Glutamatergic neuron (in vitro differentiated cells): ENCODE results near the gene ARHGDIA. TPM values are rescaled to one million over a fixed set of nuclear protein-coding genes. Genes with fewer than 3 reads are reported as not detected.

ENCODE experiments used
- DNase-seq: peaks from one replicate; pipeline ENCODE4 v3.0.0; 2022
- H3K27ac Mint-ChIP-seq: one replicate; pipeline ENCODE4 v1.8.0; 2020; ENCODE audit warnings: mild to moderate bottlenecking, mixed read lengths, inconsistent platforms; ENCODE audit not compliant: unreplicated experiment
- H3K27me3 Mint-ChIP-seq: one replicate; pipeline ENCODE4 v1.8.0; 2020; ENCODE audit warnings: mild to moderate bottlenecking, moderate library complexity, mixed read lengths, inconsistent platforms; ENCODE audit not compliant: unreplicated experiment
- H3K36me3 Mint-ChIP-seq: one replicate; pipeline ENCODE4 v1.8.0; 2020; ENCODE audit warnings: mild to moderate bottlenecking, mixed read lengths, inconsistent platforms; ENCODE audit not compliant: unreplicated experiment
- H3K4me1 Mint-ChIP-seq: one replicate; pipeline ENCODE4 v1.8.0; 2020; ENCODE audit warnings: mild to moderate bottlenecking, low read depth, mixed read lengths, inconsistent platforms; ENCODE audit not compliant: unreplicated experiment
- H3K4me3 Mint-ChIP-seq: one replicate; pipeline ENCODE4 v1.8.0; 2020; ENCODE audit warnings: mild to moderate bottlenecking, mixed read lengths, inconsistent platforms; ENCODE audit not compliant: unreplicated experiment
- H3K9me3 Mint-ChIP-seq: one replicate; pipeline ENCODE4 v1.8.0; 2020; ENCODE audit warnings: mild to moderate bottlenecking, moderate library complexity, mixed read lengths, inconsistent platforms; ENCODE audit not compliant: unreplicated experiment
- CTCF ChIP-seq: fragments of 200-600 bp; sonication (generic); IDR thresholded peaks from one replicate; pipeline ENCODE4 v1.5.0; 2021; ENCODE audit not compliant: partially characterized antibody, unreplicated experiment
- total RNA-seq: library from RNA; stranded (reverse); fragmentation: NEBNext Ultra II Directional; extraction: Animal tissue kit (Norgen Biotek cat#: 25700); gene quantifications from one replicate; pipeline ENCODE4 v1.2.1, GENCODE V29; 2021; ENCODE audit not compliant: unreplicated experiment

Gene ARHGDIA
- total RNA-seq, 1 donor from 2014 or later = 432 TPM

- H3K4me3 Mint-ChIP-seq = peak overlapping the region; percentile 93
- H3K4me1 Mint-ChIP-seq = peaks cover 1% of the 10 kb centered on the region
- DNase-seq = no peak
- no peak overlapping the region for H3K27ac Mint-ChIP-seq
- TF ChIP-seq CTCF = no peak
- H3K36me3 Mint-ChIP-seq = no peaks in the 10 kb centered on the region
- peaks cover 5% of the 10 kb centered on the region for H3K9me3 Mint-ChIP-seq
- H3K27me3 Mint-ChIP-seq = no peaks in the 10 kb centered on the region
Observed at GRCh38 chr17:81909966-81910839, 39.1 kb upstream of the ARHGDIA start.

DNA sequence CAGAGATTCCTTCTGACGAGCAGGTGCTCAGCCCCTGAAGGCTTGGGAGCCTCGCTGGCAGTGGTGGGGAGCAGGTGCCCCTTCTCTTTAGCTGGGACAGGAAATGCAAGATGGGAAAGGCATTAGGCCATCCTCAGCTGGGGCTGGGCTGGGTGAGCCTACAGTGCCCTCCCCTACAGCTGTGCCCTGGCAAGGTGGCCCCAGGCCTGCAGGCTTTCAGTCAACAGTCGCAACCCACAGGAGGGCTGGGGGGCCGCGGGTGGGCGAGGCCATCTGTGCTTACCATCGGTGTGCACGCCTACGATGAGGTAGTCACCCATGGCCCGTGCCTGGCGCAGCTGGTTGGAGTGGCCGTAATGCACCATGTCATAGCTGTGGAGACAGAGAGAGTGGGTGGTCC, 38.1 kb upstream of the ARHGDIA start:
- no peak for TF ChIP-seq CTCF
- no peaks in the 10 kb centered on the region for H3K27me3 Mint-ChIP-seq
- peaks cover 5% of the 10 kb centered on the region for H3K9me3 Mint-ChIP-seq
- no peak for DNase-seq
- peaks cover 1% of the 10 kb centered on the region for H3K4me1 Mint-ChIP-seq
- H3K4me3 Mint-ChIP-seq = no peak overlapping the region
- H3K27ac Mint-ChIP-seq = no peak overlapping the region
- no peaks in the 10 kb centered on the region for H3K36me3 Mint-ChIP-seq

DNA sequence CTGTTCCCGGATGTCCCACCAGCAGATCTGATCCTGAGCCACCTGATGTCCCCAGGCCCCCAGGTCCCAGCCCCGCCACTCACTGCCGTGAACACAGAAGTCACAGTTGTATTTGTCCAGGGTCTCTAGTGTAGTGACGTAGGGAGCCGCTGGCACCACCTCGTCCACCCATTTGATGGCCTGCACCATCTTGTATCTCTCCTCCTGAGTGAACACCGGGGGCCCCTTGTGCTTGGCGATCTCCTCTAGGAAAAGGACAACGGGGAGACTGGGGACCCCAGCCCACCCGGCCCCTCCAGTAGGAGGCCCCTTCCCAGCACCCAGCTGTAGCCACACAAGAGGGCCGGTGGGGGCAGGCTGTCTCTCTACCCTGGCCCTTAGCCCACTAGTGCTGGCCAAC, 37.7 kb upstream of the ARHGDIA start:
- Mint-ChIP-seq H3K4me3 (no peak overlapping the region), H3K27me3 (no peaks in the 10 kb centered on the region), H3K4me1 (peaks cover 1% of the 10 kb centered on the region), H3K27ac (no peak overlapping the region), H3K9me3 (peaks cover 6% of the 10 kb centered on the region), H3K36me3 (no peaks in the 10 kb centered on the region)
- TF ChIP-seq CTCF = no peak
- no peak for DNase-seq

GRCh38 chr17:81907219-81908145, 36.3 kb upstream of the ARHGDIA start:
- Mint-ChIP-seq H3K36me3 (no peaks in the 10 kb centered on the region), H3K4me3 (no peak overlapping the region), H3K4me1 (no peaks in the 10 kb centered on the region), H3K27ac (no peak overlapping the region), H3K9me3 (peaks cover 4% of the 10 kb centered on the region), H3K27me3 (no peaks in the 10 kb centered on the region)
- no peak for DNase-seq
- TF ChIP-seq CTCF = no peak
